ENCODE data around the gene CD33.

GRCh38 chr19:51256155-51256625 is 31.3 kb downstream of the CD33 start:
- TF ChIP-seq CTCF (IDR thresholded peaks at IDR 0.05) (no peak), POLR2A (IDR thresholded peaks at IDR 0.05) (no peak), EP300 (IDR thresholded peaks at IDR 0.05) (no peak), POLR2AphosphoS5 (IDR thresholded peaks at IDR 0.05) (no peak)

Measured in gastroesophageal sphincter (tissue), 3 donors.